ENCODE data around the gene CELF4. TPM values are rescaled to one million over a fixed set of nuclear protein-coding genes. Genes with fewer than 3 reads are reported as not detected.

The CELF4 gene
- total RNA-seq, 2 experiments from 2014 or later: not detected

DNA sequence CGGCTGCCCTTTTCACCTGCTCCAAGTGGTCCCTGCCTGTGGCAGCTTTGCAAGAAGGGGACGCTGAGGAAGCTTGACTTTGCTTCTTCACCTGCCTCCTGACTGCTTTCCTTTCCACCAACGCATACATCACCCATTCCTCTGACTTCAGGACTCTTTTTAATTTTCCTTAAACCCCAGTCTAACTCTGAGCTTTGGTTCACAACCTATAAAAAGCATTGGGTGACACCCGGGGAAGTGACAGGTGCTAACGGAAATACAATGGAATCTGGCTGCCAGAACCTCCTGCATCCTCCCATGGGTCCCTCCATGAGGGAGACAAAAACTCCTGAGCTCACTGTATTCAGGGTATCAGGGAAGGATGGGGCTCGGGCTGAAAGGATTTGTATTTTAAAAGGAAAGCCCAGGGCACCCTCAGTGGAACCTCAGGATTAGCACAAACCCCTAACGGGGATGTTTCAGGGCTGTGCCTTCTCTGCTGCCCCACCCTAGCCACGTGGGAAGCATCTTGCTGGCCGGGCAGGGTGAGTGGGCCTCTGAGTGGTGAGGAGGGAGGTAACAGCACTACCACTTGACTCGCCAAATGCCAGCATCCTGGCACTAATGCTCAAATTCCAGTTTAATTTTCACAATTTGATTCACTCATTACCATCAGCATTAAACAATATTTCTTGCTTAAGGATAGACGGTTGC lies 284.8 kb downstream of the CELF4 start:
- ChIA-PET CTCF (no interaction called here), POLR2A (no interaction called here)

DNA sequence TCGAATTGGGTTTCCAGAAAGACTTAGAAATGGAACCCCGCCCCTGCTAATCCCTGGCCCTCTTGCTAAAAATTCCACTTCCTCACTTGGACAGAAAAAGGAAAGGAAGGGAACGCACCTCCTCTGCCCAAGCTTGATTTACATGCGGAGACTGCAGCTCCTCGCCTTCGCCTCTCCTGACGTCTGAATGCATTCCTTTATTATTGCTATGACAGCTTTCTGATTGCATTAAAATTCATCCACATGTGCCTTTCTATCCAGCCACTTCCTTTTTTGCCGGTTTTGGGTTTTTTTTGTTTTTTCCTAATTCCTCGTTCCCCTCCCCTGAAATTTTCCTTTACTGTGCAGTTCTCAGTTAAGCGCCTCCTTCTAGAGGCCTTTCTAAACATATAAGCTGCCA lies 287.8 kb downstream of the CELF4 start:
- POLR2A ChIA-PET: no interaction called here
- CTCF ChIA-PET: no interaction called here

DNA sequence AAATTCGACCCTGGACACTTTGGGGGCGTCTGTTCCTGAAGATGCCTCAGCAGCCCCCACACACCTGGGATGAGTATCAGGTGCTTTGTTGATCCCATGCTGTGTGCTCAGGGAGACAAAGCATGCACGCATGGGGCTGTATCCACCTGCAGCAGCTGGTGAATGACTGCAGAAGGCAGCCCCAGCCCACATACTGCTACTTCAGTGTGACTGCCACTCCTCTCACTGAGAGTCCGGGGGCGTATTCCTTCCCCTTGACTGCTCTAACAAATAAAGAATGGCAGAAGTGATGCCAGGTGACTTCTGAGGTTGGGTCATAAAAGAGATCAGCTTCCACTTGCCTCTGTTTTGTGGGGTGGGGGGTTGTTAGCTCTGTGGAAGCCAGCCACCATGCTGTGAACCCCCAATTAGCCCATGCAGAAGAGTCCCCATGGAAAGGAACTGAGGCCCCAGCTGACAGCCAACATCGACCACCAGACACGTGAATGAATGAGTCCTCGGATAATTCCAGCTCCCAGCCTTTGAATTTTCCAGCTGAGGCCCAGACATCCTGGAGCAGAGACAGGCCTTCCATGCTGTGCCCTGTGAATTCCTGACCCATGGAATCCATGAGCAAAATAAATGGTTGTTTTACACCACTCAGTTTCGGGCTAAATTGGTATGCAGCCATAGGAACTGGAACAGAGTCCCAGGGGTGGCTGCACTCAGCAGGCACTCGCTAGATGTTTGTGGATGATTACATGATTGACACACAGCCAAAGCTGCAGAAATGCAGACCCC lies 289.3 kb downstream of the CELF4 start:
- POLR2A ChIA-PET: no interaction called here

DNA sequence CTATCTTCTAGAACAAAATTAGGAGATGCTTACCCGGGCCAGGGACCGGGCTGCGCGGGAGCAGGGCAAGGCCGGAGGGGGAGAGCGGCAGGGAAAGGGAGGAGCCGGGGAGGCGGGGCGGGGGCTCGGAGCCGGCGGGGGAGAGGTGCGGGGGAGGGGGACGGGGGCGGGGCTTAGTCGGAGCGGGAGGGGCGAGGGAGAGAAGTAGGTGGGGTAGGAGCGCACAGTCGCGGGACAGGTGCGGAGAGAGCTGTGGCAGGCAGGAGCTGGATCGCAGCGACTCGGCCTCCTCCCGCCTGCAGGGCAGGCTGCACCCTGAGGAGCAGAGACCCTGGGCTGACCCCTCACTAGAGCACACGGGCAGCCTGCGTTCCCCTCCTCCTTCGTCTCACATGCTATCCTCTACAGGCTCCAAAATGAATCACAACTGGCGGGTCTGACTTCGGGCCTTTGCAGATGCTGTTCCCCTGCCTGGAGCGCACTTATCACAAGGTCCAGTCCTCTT lies 290.3 kb downstream of the CELF4 start:
- CTCF ChIA-PET: no interaction called here
- POLR2A ChIA-PET: no interaction called here

More for the DNA sequence above, 289.3 kb downstream of the CELF4 start:
- CTCF ChIA-PET: no interaction called here

DNA sequence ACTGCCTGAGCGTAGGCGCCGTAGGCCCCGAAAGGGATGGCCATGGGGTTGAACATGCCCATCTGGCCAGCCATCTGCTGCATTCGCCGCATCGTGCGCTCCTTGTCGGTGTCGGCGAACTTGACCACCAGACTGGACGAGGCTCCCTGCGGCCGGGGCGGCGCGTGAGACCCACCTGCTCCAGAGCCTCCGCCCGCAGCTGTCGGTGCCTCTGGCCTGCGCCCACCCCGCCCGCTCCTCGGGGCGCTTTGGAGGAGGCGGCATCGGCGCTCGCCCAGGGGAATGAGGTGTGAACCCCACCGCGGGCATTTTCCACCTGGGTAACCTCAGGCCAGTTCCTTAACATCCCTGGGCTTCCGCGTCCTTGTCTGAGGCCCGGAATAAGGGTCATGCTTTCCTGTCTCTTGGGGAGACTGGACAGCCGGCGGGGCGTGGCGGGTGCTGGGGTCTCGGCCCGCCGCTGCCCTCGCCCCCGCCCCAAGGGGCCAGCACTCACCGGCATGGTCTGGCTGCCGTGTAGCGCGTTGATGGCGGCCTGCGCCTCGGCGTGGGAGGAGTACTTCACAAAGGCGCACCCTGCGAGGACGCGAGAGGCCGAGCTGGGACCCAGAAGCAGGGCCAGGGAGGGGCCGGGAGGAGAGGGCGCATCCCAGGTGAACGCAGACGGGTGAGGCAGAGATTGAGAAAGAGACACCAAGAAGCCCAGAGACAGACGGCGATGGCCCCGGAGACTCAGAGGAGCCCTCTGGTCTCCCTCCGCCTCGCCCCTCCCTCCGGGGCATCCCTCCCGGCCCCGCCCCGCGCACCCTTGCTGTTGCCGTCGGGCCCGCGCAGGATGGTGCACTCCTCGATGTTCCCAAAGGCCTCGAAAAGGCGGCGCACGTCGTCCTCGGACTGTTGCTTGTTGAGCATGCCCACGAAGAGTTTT lies 291.0 kb downstream of the CELF4 start:
- POLR2A ChIA-PET: no interaction called here
- CTCF ChIA-PET: no interaction called here

DNA sequence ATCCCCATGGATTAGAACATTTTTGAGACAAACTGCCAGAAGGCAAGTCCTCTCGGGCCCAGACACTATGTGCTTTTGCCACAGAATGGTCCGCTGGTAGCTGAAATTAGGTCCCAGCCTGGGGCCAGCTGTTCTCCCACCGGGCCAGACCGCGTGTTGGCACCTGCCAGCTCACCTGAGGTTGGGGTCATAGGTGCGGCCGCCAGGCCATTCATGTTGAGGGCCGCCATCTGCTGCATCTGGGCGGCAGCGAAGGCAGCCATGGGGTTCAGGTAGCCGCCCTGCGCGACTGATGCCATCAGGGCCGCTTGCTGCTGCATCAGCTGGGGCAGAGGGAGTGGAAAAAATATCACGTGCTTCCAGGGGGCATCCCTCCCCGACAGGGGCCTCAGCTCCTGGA lies 292.8 kb downstream of the CELF4 start:
- ChIA-PET CTCF (no interaction called here), POLR2A (no interaction called here)

DNA sequence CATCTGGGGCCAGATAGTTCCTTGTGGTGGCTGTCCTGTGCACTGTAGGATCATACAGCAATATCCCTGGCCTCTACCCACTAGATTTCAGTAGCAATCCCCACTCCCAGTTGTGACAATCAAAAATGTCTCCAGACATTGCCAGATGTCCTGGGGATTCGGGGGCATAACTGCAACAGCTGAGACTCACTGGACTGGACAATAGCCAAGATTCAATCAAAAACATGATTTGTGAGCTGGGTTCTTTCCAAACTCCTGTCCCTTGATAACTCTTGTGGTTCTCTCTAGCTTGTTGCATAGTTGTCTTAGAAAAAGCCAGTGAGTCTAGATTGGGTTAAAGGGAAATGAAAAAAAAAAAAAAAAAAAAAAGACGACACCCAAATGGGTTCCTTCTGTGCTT lies 293.4 kb downstream of the CELF4 start:
- CTCF ChIA-PET: no interaction called here

DNA sequence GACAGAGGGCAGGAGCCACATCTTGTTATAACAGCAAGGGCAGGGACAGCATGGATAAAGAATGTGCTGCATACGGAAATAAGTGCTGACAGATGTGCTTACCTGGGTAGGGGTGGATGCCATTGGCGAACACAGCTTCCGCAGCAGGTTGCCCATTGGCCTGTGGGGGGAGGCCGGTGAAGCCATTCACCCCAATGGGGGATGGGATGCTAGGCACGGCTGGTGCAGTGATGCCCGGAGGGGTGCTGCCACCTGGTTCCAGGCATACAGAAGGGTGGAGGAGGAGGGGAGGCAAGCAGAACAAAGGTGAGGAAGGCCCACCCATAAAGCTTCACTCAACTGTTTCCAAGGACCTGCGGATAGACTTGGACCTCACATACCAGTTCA lies 294.9 kb downstream of the CELF4 start:
- CTCF ChIA-PET: no interaction called here
- POLR2A ChIA-PET: no interaction called here

More for the DNA sequence above, 293.4 kb downstream of the CELF4 start:
- POLR2A ChIA-PET: no interaction called here

DNA sequence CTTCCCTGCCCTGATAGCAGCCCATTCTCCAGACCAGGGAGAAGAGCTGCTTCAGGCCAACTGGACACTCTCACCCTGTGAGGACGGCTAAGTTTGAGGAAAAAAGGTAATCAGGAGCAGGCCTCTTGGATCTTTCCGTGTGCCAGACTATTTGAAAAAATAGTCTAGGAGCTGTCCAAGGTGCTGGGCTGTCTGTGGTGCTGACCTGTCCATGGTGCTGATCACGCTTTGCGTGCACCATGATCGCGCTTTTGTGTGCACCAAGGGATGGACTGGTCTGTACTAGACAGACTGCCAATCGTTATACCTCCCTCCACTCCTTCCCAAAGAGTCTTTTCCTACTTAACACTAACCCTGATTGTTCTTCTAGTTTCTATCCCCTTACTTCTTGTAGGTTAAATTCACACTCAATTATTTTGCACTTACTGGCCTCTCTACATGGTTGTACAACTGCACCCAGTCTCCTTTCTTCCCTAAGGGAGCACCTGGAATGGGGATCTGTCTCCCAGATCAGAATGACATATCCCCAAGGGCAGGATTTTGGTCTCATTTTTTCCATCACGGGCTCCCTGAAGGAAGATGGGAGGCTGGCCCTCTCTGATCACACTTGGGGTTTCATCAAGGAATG lies 295.4 kb downstream of the CELF4 start:
- POLR2A ChIA-PET: no interaction called here
- CTCF ChIA-PET: interaction anchor here (0.6 kb wide), 1 partner anchor 188 kb away, joined by 3 read pairs; no protein-coding TSS in a partner anchor

DNA sequence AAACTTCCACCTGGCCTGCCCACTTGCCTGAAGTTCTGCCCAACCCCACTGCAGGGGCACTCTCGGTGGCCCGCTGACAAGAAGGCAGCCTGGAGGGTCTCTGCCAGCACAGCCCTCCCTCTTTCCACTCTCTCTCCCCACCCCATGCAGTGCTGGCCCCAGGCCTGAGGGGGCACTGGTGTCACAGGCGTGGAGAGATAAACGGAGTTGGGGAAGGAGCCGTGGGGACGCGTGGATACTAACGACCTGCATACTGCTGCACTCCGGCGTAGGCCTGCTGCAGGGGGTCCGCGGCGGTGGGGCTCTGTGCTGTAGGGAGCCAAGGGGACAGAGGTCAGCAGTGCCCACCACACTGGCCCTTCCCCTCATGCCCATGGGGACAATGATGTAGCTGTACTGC lies 299.3 kb downstream of the CELF4 start:
- ChIA-PET CTCF (no interaction called here), POLR2A (no interaction called here)

DNA sequence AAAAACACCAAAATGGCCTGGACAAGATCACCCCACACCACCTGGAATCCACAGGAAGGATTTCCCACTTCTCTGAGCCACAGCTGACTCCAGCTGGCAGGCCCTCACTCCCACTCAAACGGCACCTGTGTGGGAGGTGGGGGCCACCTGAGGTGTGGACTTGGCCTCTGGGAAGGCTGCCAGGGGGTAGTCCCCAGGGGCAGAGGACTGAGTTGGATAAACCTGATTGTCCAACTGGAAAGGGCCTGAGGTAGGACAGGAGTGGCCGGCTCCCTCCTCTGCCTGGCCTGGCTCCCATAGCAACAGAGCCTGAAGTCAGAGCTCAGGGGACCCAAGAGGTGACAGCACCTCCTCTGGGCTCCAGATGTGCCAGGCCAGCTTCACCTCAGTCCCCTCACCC lies 300.2 kb downstream of the CELF4 start:
- ChIA-PET CTCF (no interaction called here), POLR2A (no interaction called here)

DNA sequence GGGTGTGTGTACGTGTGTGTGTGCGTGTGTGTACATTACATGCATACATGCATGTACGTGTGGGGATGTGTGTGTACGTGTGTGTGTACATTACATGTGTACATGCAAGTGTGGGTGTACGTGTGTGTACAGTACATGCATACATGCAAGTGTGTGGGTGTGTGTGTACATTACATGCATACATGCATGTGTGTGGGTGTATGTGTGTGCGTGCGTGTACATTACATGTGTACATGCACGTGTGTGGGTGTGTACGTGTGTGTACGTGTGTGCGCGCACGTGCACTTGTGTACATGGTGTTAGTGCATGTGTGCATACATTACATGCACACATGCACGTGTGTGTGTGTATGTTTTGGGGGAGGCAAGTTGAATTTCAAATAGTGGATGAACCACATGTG lies 300.6 kb downstream of the CELF4 start:
- ChIA-PET POLR2A (no interaction called here), CTCF (no interaction called here)

DNA sequence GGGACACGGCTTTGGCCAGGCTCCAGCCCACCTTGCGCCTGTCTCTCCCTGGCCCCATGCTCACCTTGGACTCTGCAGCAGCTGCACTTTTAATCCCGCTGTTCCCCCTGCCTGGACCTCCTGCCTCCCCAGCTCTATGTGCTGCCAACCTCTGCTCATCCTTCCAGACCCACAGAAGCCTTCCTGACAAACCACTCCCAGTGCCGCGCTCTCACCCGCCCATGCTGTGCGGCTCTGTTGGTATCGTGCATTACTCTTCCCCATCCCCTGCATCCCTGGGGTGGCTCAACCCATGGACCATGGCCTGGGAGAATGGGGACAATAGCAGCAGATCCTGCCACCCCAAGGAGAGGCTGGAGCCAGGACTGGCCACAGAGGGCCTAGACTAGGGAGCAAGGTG lies 303.6 kb downstream of the CELF4 start:
- CTCF ChIA-PET: no interaction called here
- POLR2A ChIA-PET: no interaction called here

DNA sequence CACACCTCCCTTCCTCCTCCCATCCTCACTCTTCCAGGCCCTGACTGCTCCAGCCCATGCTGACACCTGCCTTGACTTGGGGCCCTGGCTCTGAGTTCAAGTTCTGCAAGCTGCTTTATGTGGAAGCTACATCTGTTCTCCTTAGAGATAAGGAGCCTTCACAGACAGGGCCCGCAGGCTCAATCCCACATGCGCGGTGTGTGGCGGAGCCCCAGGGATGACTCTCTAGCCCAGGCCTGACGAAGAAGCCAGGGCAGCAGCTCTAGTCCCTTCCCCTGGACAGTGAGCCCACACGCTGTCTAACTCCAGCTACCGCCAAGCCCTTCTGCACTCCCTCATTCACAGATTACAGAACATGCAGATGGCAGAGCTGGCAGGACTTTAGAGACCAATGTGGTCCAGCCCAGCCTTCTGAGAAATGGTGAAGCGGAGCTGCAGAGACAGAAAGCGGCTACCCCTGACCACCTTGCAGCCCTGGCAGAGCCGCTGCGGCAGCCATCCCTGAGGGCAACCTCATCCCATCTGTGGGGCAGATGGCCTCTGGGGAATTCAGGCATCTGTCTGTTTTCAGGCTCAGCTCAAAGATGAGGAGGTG lies 304.3 kb downstream of the CELF4 start:
- POLR2A ChIA-PET: no interaction called here

DNA sequence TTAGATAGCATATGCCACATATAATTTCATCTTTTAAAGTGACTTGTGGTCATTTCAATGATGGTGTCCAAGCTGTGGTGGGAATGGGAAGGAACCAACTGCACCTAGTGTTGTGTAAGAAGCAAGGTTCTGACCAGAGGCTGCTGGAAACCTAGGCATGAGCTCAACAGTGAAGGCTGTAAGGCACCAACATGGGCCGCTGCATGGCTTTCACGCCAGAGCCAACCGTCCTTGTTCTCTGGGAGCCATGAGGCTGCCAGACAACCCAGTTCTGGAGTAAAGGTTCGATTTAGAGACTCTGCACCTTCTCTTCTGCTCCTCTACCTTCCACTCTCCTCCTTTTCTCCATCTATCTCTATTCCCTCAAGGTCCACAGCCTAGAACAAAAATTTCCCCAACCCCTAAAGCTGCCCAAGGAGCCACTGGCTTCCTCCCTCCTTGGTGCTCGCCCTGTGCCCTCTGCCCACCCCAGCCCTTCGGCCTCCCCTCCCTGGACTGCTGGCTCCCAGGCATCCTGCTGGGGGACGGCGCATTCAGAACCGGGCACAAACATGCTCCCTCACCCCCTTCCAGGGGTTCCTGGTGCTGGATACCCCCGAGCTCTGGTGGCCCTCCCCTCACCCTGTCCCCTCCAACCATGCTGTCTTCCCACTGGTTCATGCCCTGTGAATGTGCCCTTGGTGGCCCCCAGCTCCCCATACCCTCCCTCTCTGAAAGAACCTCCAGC lies 305.1 kb downstream of the CELF4 start:
- CTCF ChIA-PET: no interaction called here
- POLR2A ChIA-PET: no interaction called here

More for the DNA sequence above, 304.3 kb downstream of the CELF4 start:
- CTCF ChIA-PET: no interaction called here

DNA sequence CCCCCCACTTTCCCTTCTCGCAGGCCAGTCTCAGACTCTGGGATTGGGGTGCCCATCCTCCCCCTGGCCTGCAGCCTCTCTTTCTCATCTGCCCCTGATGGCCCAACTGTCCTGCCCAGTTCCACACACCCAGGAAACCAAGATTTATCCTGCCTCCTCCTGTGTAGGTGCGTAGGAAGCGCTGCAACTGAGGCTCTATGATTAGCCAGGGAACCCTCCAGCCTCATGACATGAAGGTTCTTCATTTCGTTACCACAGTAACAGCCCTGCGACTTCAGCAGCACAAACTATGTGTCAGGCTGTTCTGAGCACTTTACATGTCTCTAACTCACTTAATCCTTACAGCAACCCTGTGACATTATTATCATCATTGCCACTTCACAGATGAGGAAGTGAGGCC lies 305.9 kb downstream of the CELF4 start:
- ChIA-PET CTCF (no interaction called here), POLR2A (no interaction called here)

DNA sequence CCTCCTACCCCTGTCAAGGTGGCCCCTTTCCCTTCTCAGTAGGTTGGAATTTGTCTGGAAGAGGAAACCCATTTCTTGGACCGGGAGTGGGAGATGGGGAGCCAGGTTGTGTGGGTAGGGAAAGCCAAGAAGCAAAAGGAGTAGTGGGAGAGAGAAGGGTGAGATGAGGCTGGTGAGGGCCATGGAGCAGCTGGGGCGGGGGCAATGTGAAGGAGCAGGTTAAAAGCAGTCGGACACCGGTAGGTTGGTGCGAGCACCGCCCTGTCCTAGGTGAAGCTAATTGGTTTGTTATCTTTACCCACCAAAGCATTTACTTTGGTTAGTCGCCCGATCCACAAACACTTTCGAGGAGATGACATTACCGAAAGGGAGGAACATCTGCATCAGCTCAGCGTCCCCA lies 306.8 kb downstream of the CELF4 start:
- ChIA-PET POLR2A (no interaction called here), CTCF (no interaction called here)

DNA sequence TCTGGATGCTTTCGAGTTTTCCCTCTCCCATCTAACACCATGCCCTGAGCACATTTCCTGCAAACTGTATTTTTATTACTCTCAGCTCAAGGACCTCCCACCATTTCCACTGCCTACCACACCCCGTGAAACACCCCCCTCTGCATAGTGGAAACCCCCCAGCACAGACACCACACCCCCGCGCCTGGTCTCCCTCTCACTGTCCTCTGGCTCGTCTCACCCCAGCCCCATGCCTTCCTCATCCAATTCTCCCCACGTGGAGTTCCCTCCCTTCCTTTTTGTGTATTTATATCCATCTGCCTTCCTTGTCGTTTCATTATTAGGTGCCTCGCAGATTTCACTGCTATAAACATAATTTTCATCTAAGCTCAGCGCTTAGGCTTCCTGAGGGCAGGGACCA lies 307.5 kb downstream of the CELF4 start:
- CTCF ChIA-PET: no interaction called here
- POLR2A ChIA-PET: no interaction called here

DNA sequence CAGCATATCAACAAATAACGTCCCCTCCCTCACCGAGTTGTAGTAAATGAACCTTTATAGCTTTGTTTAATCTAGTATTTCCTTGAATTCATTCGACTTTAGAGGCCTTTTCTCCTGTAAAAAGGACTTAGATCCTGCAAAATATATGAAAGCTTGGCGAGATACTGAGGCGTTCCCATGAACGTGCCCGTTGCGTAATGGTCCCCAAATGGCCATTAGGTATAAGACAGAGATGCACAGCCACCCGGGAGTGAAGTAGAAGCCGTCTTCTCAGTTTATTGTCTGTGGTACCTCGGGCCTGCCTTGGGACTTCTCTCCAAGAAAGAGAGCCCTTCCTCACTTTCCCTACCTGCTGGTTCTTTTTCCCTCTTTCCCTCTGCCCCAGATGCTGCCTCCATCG lies 310.6 kb downstream of the CELF4 start:
- CTCF ChIA-PET: no interaction called here
- POLR2A ChIA-PET: no interaction called here

Data from activated CD8-positive, alpha-beta memory T cell treated with anti-CD3 and anti-CD28 coated beads for 36 hours (primary cell).